Trophoblast cell (in vitro differentiated cells and primary cell): ENCODE results near the gene GPR148.

ENCODE experiments used
- DNase-seq, 2 donors: peaks; one replicate each; pipeline ENCODE4 v3.0.0-alpha.2; 2016
- H2AFZ ChIP-seq: 2 replicates; pipeline ENCODE4 v1.6.1; 2013; ENCODE audit warnings: low read length, moderate library complexity, mild to moderate bottlenecking; ENCODE audit not compliant: insufficient read depth, poor library complexity
- H2AK5ac ChIP-seq: 2 replicates; pipeline ENCODE4 v1.6.1; 2013; ENCODE audit warnings: mild to moderate bottlenecking, low read length
- H2BK120ac ChIP-seq: 2 replicates; pipeline ENCODE4 v1.6.1; 2013; ENCODE audit warnings: low read length, mild to moderate bottlenecking, moderate library complexity; ENCODE audit not compliant: insufficient read depth, poor library complexity
- H2BK12ac ChIP-seq: 2 replicates; pipeline ENCODE4 v1.6.1; 2013; ENCODE audit warnings: mild to moderate bottlenecking, low read length, moderate library complexity
- H2BK5ac ChIP-seq: 2 replicates; pipeline ENCODE4 v1.6.1; 2013; ENCODE audit warnings: low read length, low read depth, moderate library complexity, mild to moderate bottlenecking; ENCODE audit not compliant: poor library complexity
- H3K14ac ChIP-seq: 2 replicates; pipeline ENCODE4 v1.6.1; 2013; ENCODE audit warnings: mild to moderate bottlenecking, low read length
- H3K18ac ChIP-seq: 2 replicates; pipeline ENCODE4 v1.6.1; 2013; ENCODE audit warnings: mild to moderate bottlenecking, low read length
- H3K23ac ChIP-seq: 2 replicates; pipeline ENCODE4 v1.6.1; 2013; ENCODE audit warnings: low read length
- H3K27ac ChIP-seq: 2 replicates; pipeline ENCODE4 v1.5.1; 2013; ENCODE audit warnings: low read depth, mild to moderate bottlenecking, inconsistent platforms, low read length, moderate library complexity
- H3K27me3 ChIP-seq: 2 replicates; pipeline ENCODE4 v1.6.1; 2013; ENCODE audit warnings: inconsistent platforms, mild to moderate bottlenecking, low read length, moderate library complexity; ENCODE audit not compliant: insufficient read depth
- H3K36me3 ChIP-seq, 2 experiments: 1 replicate in 1 of 2; 2 replicates in 1 of 2; pipeline ENCODE4 v1.6.1; 2013; ENCODE audit warnings: low read length in 2 of 2, mild to moderate bottlenecking in 2 of 2, moderate library complexity in 1 of 2; ENCODE audit not compliant: insufficient read depth in 2 of 2, control insufficient read depth in 1 of 2
- H3K4ac ChIP-seq: 2 replicates; pipeline ENCODE4 v1.6.1; 2013; ENCODE audit warnings: low read depth, mild to moderate bottlenecking, low read length, moderate library complexity
- H3K4me1 ChIP-seq, 2 experiments: 1 replicate in 1 of 2; 2 replicates in 1 of 2; pipeline ENCODE4 v1.6.1; 2013; ENCODE audit warnings: low read length in 2 of 2, mild to moderate bottlenecking in 2 of 2, moderate library complexity in 1 of 2; ENCODE audit not compliant: insufficient read depth in 2 of 2, control insufficient read depth in 1 of 2
- H3K4me2 ChIP-seq: 2 replicates; pipeline ENCODE4 v1.6.1; 2013; ENCODE audit warnings: inconsistent platforms, mild to moderate bottlenecking, low read length, moderate library complexity
- H3K4me3 ChIP-seq: 2 replicates; pipeline ENCODE4 v1.5.1; 2013; ENCODE audit warnings: mild to moderate bottlenecking, low read depth, low read length, inconsistent platforms
- H3K79me1 ChIP-seq: one replicate; pipeline ENCODE4 v1.6.1; 2013; ENCODE audit warnings: low read length
- H3K79me2 ChIP-seq: 2 replicates; pipeline ENCODE4 v1.6.1; 2013; ENCODE audit warnings: low read length, mild to moderate bottlenecking; ENCODE audit not compliant: control insufficient read depth, insufficient read depth, poor library complexity
- H3K9ac ChIP-seq: 2 replicates; pipeline ENCODE4 v1.6.1; 2013; ENCODE audit warnings: mild to moderate bottlenecking, low read length
- H3K9me3 ChIP-seq: 2 replicates; pipeline ENCODE4 v1.6.1; 2013; ENCODE audit warnings: low read depth, mild to moderate bottlenecking, control low read depth, inconsistent platforms, low read length; ENCODE audit not compliant: insufficient read depth
- H4K12ac ChIP-seq: 2 replicates; pipeline ENCODE4 v1.6.1; 2013; ENCODE audit warnings: low read depth, mild to moderate bottlenecking, low read length, moderate library complexity
- H4K8ac ChIP-seq: 2 replicates; pipeline ENCODE4 v1.6.1; 2013; ENCODE audit warnings: low read depth, mild to moderate bottlenecking, low read length, moderate library complexity
- H4K91ac ChIP-seq: one replicate; pipeline ENCODE4 v1.6.1; 2013; ENCODE audit warnings: low read depth, mild to moderate bottlenecking, low read length, moderate library complexity
- WGBS: extraction: QIAGEN DNeasy Blood & Tissue Kit; methylation state at CpG from one replicate; pipeline ENCODE4 v1.1.7; 2013; ENCODE audit warnings: missing lambda C conversion rate; ENCODE audit not compliant: insufficient read length, insufficient coverage; ENCODE audit errors: extremely low coverage; 5-methylcytosine and 5-hydroxymethylcytosine counted together

The GPR148 gene

GRCh38 chr2:130767408-130767775, 38.5 kb downstream of the GPR148 start:
- H3K36me3 ChIP-seq, result no peaks in the 10 kb centered on the region

GRCh38 chr2:130768191-130768855, 39.5 kb downstream of the GPR148 start:
- Histone ChIP-seq H3K23ac (no peak overlapping the region), H4K91ac (no peak overlapping the region), H3K4ac (no peak overlapping the region), H3K4me1 (no peaks in the 10 kb centered on the region), H4K8ac (no peak overlapping the region), H2BK12ac (no peak overlapping the region), H3K79me2 (no peaks in the 10 kb centered on the region), H3K79me1 (no peaks in the 10 kb centered on the region), H3K36me3 (no peaks in the 10 kb centered on the region), H2AFZ (no peak overlapping the region), H3K9me3 (peaks cover 2% of the 10 kb centered on the region), H3K9ac (no peak overlapping the region), H2BK5ac (no peak overlapping the region), H3K14ac (no peak overlapping the region), H3K4me2 (no peak overlapping the region), H2AK5ac (no peak overlapping the region), H3K27me3 (no peaks in the 10 kb centered on the region), H2BK120ac (no peak overlapping the region), H3K27ac (no peak overlapping the region), H4K12ac (no peak overlapping the region), H3K4me3 (no peak overlapping the region), H3K18ac (no peak overlapping the region)
- DNase-seq, result no peak
- WGBS, result no CpG with 5 or more reads among the region's 17 CpGs

More at GRCh38 chr2:130767408-130767775, 38.5 kb downstream of the GPR148 start:
- no peak overlapping the region for H2BK12ac ChIP-seq
- DNase-seq, result no peak
- WGBS, result no CpG with 5 or more reads among the region's 7 CpGs
- H3K79me2 ChIP-seq, result no peaks in the 10 kb centered on the region
- H3K27ac ChIP-seq, result no peak overlapping the region
- H4K12ac ChIP-seq, result no peak overlapping the region
- H3K23ac ChIP-seq, result no peak overlapping the region
- H3K14ac ChIP-seq, result no peak overlapping the region
- peaks cover 2% of the 10 kb centered on the region for H3K9me3 ChIP-seq
- no peaks in the 10 kb centered on the region for H3K79me1 ChIP-seq
- no peak overlapping the region for H4K91ac ChIP-seq
- no peak overlapping the region for H2BK120ac ChIP-seq
- no peak overlapping the region for H2AK5ac ChIP-seq
- H3K4ac ChIP-seq, result no peak overlapping the region
- H3K18ac ChIP-seq, result no peak overlapping the region
- no peak overlapping the region for H3K4me2 ChIP-seq
- H2AFZ ChIP-seq, result no peak overlapping the region
- H3K4me1 ChIP-seq, result no peaks in the 10 kb centered on the region
- H3K9ac ChIP-seq, result no peak overlapping the region
- H2BK5ac ChIP-seq, result no peak overlapping the region
- H3K4me3 ChIP-seq, result no peak overlapping the region
- H4K8ac ChIP-seq, result no peak overlapping the region
- no peaks in the 10 kb centered on the region for H3K27me3 ChIP-seq

- no peak overlapping the region for H3K18ac ChIP-seq
- no peak overlapping the region for H3K27ac ChIP-seq
- no peaks in the 10 kb centered on the region for H3K36me3 ChIP-seq
- H2BK5ac ChIP-seq, result no peak overlapping the region
- H4K8ac ChIP-seq, result no peak overlapping the region
- H3K9ac ChIP-seq, result no peak overlapping the region
- H4K12ac ChIP-seq, result no peak overlapping the region
- H3K4me3 ChIP-seq, result no peak overlapping the region
- no peaks in the 10 kb centered on the region for H3K79me1 ChIP-seq
- H2BK120ac ChIP-seq, result no peak overlapping the region
- H2AK5ac ChIP-seq, result no peak overlapping the region
- no peak overlapping the region for H2BK12ac ChIP-seq
- no peaks in the 10 kb centered on the region for H3K4me1 ChIP-seq
- no peaks in the 10 kb centered on the region for H3K27me3 ChIP-seq
- no peak overlapping the region for H3K4ac ChIP-seq
- H4K91ac ChIP-seq, result no peak overlapping the region
- peaks cover 1% of the 10 kb centered on the region for H3K9me3 ChIP-seq
- H3K79me2 ChIP-seq, result no peaks in the 10 kb centered on the region
- no CpG with 5 or more reads among the region's 7 CpGs for WGBS
- H3K14ac ChIP-seq, result no peak overlapping the region
- DNase-seq, result no peak
- no peak overlapping the region for H2AFZ ChIP-seq
- no peak overlapping the region for H3K23ac ChIP-seq
- no peak overlapping the region for H3K4me2 ChIP-seq
Measured at GRCh38 chr2:130769343-130769907, 40.6 kb downstream of the GPR148 start.

GRCh38 chr2:130776550-130776949, 47.7 kb downstream of the GPR148 start:
- H3K4me1 ChIP-seq, result no peaks in the 10 kb centered on the region
- H2AK5ac ChIP-seq, result no peak overlapping the region
- no peak overlapping the region for H3K23ac ChIP-seq
- no peak overlapping the region for H3K4me2 ChIP-seq
- no peaks in the 10 kb centered on the region for H3K27me3 ChIP-seq
- H3K79me1 ChIP-seq, result no peaks in the 10 kb centered on the region
- H3K4ac ChIP-seq, result no peak overlapping the region
- H2BK5ac ChIP-seq, result no peak overlapping the region
- no peak overlapping the region for H3K27ac ChIP-seq
- no peak overlapping the region for H3K18ac ChIP-seq
- H4K8ac ChIP-seq, result no peak overlapping the region
- H3K36me3 ChIP-seq, result no peaks in the 10 kb centered on the region
- H3K14ac ChIP-seq, result no peak overlapping the region
- H2BK12ac ChIP-seq, result no peak overlapping the region
- H3K9ac ChIP-seq, result no peak overlapping the region
- no peak overlapping the region for H4K91ac ChIP-seq
- H4K12ac ChIP-seq, result no peak overlapping the region
- no peaks in the 10 kb centered on the region for H3K79me2 ChIP-seq
- DNase-seq, result peak; percentile 29 to 57
- H3K4me3 ChIP-seq, result no peak overlapping the region
- peaks cover 1% of the 10 kb centered on the region for H3K9me3 ChIP-seq
- no CpG with 5 or more reads among the region's 4 CpGs for WGBS
- no peak overlapping the region for H2AFZ ChIP-seq
- no peak overlapping the region for H2BK120ac ChIP-seq
